BLaER1 (cell line): ENCODE data around the gene KBTBD2.
"Not testable (repeated sequence)": the region's sequence is repeated elsewhere in the genome, so short reads cannot be mapped to it uniquely, and the experiment has no call there.

Source experiments
- H3K27ac ChIP-seq: shearing (Covaris generic); formaldehyde crosslinking; 2 replicates; pipeline ENCODE4 v1.8.1; 2022
- H3K27me3 ChIP-seq: shearing (Covaris generic); formaldehyde crosslinking; 2 replicates; pipeline ENCODE4 v1.8.1; 2022
- H3K36me3 ChIP-seq: shearing (Covaris generic); formaldehyde crosslinking; 2 replicates; pipeline ENCODE4 v1.8.1; 2022
- H3K4me1 ChIP-seq: shearing (Covaris generic); formaldehyde crosslinking; 2 replicates; pipeline ENCODE4 v1.8.1; 2022
- H3K4me2 ChIP-seq: shearing (Covaris generic); formaldehyde crosslinking; 2 replicates; pipeline ENCODE4 v1.8.1; 2022
- H3K4me3 ChIP-seq: shearing (Covaris generic); formaldehyde crosslinking; 2 replicates; pipeline ENCODE4 v1.8.1; 2022
- H3K9ac ChIP-seq: shearing (Covaris generic); formaldehyde crosslinking; 2 replicates; pipeline ENCODE4 v1.8.1; 2022
- H3K9me3 ChIP-seq: shearing (Covaris generic); formaldehyde crosslinking; 2 replicates; pipeline ENCODE4 v1.8.1; 2022
- H4K20me1 ChIP-seq: shearing (Covaris generic); formaldehyde crosslinking; 2 replicates; pipeline ENCODE4 v1.8.1; 2022
- Cebpa-rat ChIP-seq: shearing (Covaris generic); IDR thresholded peaks from 2 replicates; pipeline ENCODE4 v1.8.1; 2022

Gene KBTBD2

GRCh38 chr7:32916006-32916405, 24.4 kb upstream of the KBTBD2 start:
- H3K27me3 ChIP-seq, result no peaks in the 10 kb centered on the region
- no peaks in the 10 kb centered on the region for H3K4me1 ChIP-seq
- H3K36me3 ChIP-seq, result peaks cover 33% of the 10 kb centered on the region
- H3K9ac ChIP-seq, result no peak overlapping the region
- no peaks in the 10 kb centered on the region for H3K9me3 ChIP-seq
- H4K20me1 ChIP-seq, result no peaks in the 10 kb centered on the region
- no peak overlapping the region for H3K27ac ChIP-seq
- TF ChIP-seq Cebpa-rat, result no peak
- no peak overlapping the region for H3K4me2 ChIP-seq
- H3K4me3 ChIP-seq, result no peak overlapping the region

- Histone ChIP-seq H3K27ac (no peak overlapping the region), H4K20me1 (no peaks in the 10 kb centered on the region), H3K4me2 (no peak overlapping the region), H3K36me3 (peaks cover 28% of the 10 kb centered on the region), H3K27me3 (no peaks in the 10 kb centered on the region), H3K4me1 (no peaks in the 10 kb centered on the region), H3K4me3 (no peak overlapping the region), H3K9me3 (no peaks in the 10 kb centered on the region), H3K9ac (no peak overlapping the region)
- no peak for TF ChIP-seq Cebpa-rat
Measured at GRCh38 chr7:32915041-32915536, 23.5 kb upstream of the KBTBD2 start.

GRCh38 chr7:32914184-32914583, 22.6 kb upstream of the KBTBD2 start:
- no peak overlapping the region for H3K9ac ChIP-seq
- no peak for TF ChIP-seq Cebpa-rat
- H4K20me1 ChIP-seq, result no peaks in the 10 kb centered on the region
- H3K36me3 ChIP-seq, result peaks cover 28% of the 10 kb centered on the region; the same call in 1 of the 2 replicates
- no peak overlapping the region for H3K4me3 ChIP-seq
- no peaks in the 10 kb centered on the region for H3K27me3 ChIP-seq
- H3K27ac ChIP-seq, result no peak overlapping the region
- no peaks in the 10 kb centered on the region for H3K4me1 ChIP-seq
- no peak overlapping the region for H3K4me2 ChIP-seq
- no peaks in the 10 kb centered on the region for H3K9me3 ChIP-seq

GRCh38 chr7:32910195-32910594, 18.6 kb upstream of the KBTBD2 start:
- H4K20me1 ChIP-seq, result no peaks in the 10 kb centered on the region
- no peaks in the 10 kb centered on the region for H3K27me3 ChIP-seq
- H3K9ac ChIP-seq, result no peak overlapping the region
- H3K9me3 ChIP-seq, result no peaks in the 10 kb centered on the region
- H3K4me1 ChIP-seq, result no peaks in the 10 kb centered on the region
- H3K27ac ChIP-seq, result no peak overlapping the region
- no peak overlapping the region for H3K4me3 ChIP-seq
- peaks cover 11% of the 10 kb centered on the region; the same call in 1 of the 2 replicates for H3K36me3 ChIP-seq
- no peak overlapping the region for H3K4me2 ChIP-seq
- TF ChIP-seq Cebpa-rat, result no peak

GRCh38 chr7:32905175-32905662, 13.7 kb upstream of the KBTBD2 start:
- Histone ChIP-seq H3K4me1 (peaks cover 5% of the 10 kb centered on the region; the same call in 1 of the 2 replicates), H3K9me3 (no peaks in the 10 kb centered on the region), H3K4me3 (no peak overlapping the region), H3K4me2 (no peak overlapping the region), H3K27ac (no peak overlapping the region), H4K20me1 (no peaks in the 10 kb centered on the region), H3K9ac (no peak overlapping the region), H3K36me3 (no peaks in the 10 kb centered on the region), H3K27me3 (no peaks in the 10 kb centered on the region)
- TF ChIP-seq Cebpa-rat, result no peak

GRCh38 chr7:32901629-32902028, 10.1 kb upstream of the KBTBD2 start:
- Histone ChIP-seq H4K20me1 (no peaks in the 10 kb centered on the region), H3K9ac (no peak overlapping the region), H3K4me2 (no peak overlapping the region), H3K36me3 (no peaks in the 10 kb centered on the region), H3K4me3 (no peak overlapping the region), H3K9me3 (no peaks in the 10 kb centered on the region), H3K27me3 (no peaks in the 10 kb centered on the region), H3K4me1 (peaks cover 5% of the 10 kb centered on the region; the same call in 1 of the 2 replicates), H3K27ac (no peak overlapping the region)
- no peak for TF ChIP-seq Cebpa-rat

- TF ChIP-seq Cebpa-rat, result no peak
- Histone ChIP-seq H3K36me3 (no peaks in the 10 kb centered on the region), H3K9me3 (no peaks in the 10 kb centered on the region), H3K27me3 (no peaks in the 10 kb centered on the region), H4K20me1 (no peaks in the 10 kb centered on the region), H3K4me3 (no peak overlapping the region), H3K4me2 (no peak overlapping the region), H3K4me1 (peaks cover 5% of the 10 kb centered on the region; the same call in 1 of the 2 replicates), H3K9ac (no peak overlapping the region), H3K27ac (no peak overlapping the region)
Measured at GRCh38 chr7:32900433-32900995, 9.0 kb upstream of the KBTBD2 start.

GRCh38 chr7:32897376-32897775, 5.8 kb upstream of the KBTBD2 start:
- not testable (repeated sequence) for H3K9ac ChIP-seq, H3K27me3 ChIP-seq, H3K36me3 ChIP-seq, H3K27ac ChIP-seq, H3K4me2 ChIP-seq, H4K20me1 ChIP-seq, H3K9me3 ChIP-seq, H3K4me3 ChIP-seq
- peaks cover 14% of the 10 kb centered on the region for H3K4me1 ChIP-seq

- no peaks in the 10 kb centered on the region for H3K36me3 ChIP-seq
- H4K20me1 ChIP-seq, result no peaks in the 10 kb centered on the region
- peaks cover 14% of the 10 kb centered on the region for H3K4me1 ChIP-seq
- no peaks in the 10 kb centered on the region for H3K9me3 ChIP-seq
- H3K4me3 ChIP-seq, result no peak overlapping the region
- H3K27me3 ChIP-seq, result no peaks in the 10 kb centered on the region
- TF ChIP-seq Cebpa-rat, result no peak
- H3K27ac ChIP-seq, result no peak overlapping the region
- no peak overlapping the region for H3K9ac ChIP-seq
- no peak overlapping the region for H3K4me2 ChIP-seq
Measured at GRCh38 chr7:32896564-32897347, 5.2 kb upstream of the KBTBD2 start.

- Histone ChIP-seq H3K4me2 (no peak overlapping the region), H3K4me3 (no peak overlapping the region), H3K36me3 (no peaks in the 10 kb centered on the region), H3K27me3 (no peaks in the 10 kb centered on the region), H3K27ac (no peak overlapping the region), H3K9ac (no peak overlapping the region), H3K9me3 (no peaks in the 10 kb centered on the region), H4K20me1 (peaks cover 13% of the 10 kb centered on the region), H3K4me1 (peaks cover 24% of the 10 kb centered on the region)
- TF ChIP-seq Cebpa-rat, result no peak
Measured at GRCh38 chr7:32894171-32894570, 2.6 kb upstream of the KBTBD2 start.
